Posterior cingulate gyrus (tissue), 11 donors: ENCODE measurements around the gene SYDE2.
A peak's percentile ranks its signal among the peaks of the same experiment; 100 is the strongest.
"Not testable (repeated sequence)": the region's sequence is repeated elsewhere in the genome, so short reads cannot be mapped to it uniquely, and the experiment has no call there.

Experiments
- DNase-seq, 10 donors: peaks; one replicate each; pipeline versions ENCODE4 v3.0.0 to v3.0.0-alpha.2; 2020 to 2021; ENCODE audit warnings: mixed read lengths in 3 of 10
- intact Hi-C: fragments of 100-400 bp; cut with DNase I; formaldehyde crosslinking; loops from one replicate; pipeline ENCODE4 v1.15.1; 2023

Gene SYDE2

DNA sequence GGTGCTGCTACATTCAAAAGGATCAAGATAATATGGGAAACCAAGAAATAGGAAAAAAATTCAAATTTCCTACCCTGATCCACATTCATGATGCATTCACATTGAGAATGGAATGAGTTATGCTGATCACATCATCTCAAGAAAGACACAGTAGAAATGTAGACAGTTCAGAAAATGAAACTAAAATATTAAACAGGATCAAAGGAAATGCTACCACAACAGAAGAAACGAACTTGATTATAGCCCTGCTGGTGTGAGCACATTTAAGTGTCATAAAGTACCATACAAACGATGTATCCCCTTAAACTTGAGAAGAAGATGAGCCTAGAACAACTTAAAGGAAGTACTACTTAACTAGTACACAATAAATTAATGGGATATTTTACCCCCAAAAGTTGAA lies 21.3 kb downstream of the SYDE2 start:
- DNase-seq = no peak
- intact Hi-C loops = no loop called here

DNA sequence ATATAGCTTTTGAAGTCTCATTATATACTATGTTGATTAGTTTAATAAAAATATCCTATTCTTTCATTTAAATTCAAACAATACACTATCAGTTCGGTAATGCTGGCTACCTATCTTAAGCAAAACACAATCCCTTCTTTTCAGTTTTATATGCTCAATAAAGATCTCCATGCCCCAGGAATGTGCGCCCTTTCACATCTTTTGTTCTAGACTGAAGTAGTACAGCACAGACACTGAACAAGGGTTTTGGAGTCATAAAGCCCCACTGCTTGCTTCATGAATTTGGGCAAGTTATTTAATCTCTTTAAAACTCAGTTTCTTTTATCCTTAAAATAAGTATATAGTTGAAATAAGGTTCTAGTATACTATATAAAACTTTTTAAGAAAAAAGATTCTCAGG lies 22.4 kb downstream of the SYDE2 start:
- DNase-seq = no peak
- intact Hi-C loops = no loop called here

- DNase-seq = no peak
- intact Hi-C loops = no loop called here
Measured at GRCh38 chr1:85174503-85174902, 26.3 kb downstream of the SYDE2 start.

DNA sequence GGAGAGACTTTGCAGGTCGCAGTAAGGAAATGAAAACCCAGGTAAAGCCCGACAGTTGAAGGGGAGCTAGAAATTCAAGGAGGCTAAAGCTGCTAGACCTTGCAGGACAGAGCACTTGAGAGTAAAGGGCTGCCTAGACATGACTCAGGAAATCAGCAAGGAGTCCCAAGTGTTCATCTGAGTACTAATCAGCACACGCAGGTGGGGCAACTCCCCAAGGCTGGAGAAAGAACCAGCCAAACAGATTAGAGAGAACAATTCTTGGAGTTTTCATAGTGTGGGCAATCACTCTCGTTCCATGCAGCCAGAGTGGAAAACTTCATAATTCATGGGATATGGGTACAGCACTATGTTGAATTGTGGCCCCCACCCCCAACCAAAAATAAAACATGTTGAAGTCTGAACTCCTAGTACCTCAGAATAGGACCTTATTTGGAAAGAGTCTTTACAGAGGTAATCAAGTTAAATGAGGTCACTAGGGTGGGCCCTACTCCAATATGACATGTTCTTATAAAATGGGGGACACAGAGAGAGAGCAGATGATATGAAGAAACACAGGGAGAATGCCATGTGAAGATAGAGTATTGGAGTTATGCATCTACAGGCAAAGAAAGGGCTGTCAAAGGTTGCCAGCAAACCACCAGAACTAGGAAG lies 28.0 kb downstream of the SYDE2 start:
- intact Hi-C loops = no loop called here
- DNase-seq = no peak

- intact Hi-C loops = no loop called here
- DNase-seq = no peak
Measured at GRCh38 chr1:85171721-85172120, 29.1 kb downstream of the SYDE2 start.

DNA sequence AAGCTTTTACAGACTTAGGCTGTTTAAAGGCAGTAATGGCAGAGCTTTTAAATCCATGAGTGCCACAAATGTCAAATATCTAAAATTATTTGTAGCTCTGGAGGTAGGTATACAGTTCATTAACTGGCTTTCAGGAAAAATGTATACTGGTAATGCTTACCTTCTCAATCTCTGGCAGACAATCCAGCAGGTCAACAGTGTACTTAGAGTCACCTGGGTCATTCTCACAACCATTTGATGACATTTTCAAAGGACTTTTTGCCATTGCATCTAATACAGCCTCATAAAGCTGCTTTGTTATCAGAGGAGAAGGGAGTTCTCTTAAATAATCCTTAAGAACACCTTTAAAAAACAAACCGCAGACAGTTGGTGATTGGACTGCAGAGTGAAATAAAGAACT lies 31.9 kb downstream of the SYDE2 start:
- intact Hi-C loops = no loop called here
- no peak for DNase-seq

DNA sequence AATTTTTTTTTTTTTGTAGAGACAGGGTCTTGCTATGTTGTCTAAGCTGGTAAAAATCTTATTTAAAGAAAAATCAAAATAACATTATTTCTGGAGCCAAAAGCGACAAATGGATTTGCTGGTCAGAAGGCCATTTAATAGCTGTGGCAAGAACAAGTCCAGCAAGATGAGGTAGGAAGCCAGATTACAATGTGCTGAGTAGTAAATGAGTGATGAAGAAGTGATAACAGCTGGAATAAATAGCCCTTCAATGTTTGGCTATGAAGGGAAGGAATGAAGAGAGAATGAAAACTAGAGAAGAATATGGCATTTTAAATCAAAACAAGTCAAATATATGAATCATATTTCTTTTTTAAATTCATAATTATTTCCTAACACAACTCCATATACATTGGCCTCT lies 34.5 kb downstream of the SYDE2 start:
- intact Hi-C loops = no loop called here
- no peak for DNase-seq

DNA sequence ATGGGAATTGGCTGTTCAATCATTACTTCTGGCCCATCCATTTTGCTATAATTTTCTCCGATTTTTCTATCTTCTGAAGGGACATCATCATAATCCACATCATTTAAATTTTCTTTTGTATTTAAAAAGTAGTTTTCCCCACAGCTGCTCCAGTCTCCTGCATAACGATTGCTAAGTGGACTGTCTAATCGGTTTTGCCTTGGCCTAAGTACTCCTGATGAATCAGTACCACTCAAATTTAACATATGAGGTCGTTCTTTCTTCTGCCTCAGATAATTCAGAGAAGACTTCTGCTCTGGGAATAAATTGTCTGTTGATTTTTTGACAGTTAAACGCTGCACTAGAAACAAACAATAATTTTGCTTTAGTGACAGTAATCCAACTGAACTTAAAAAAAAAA lies 41.9 kb downstream of the SYDE2 start:
- intact Hi-C loops = no loop called here

GRCh38 chr1:85157436-85157835 lies 43.4 kb downstream of the SYDE2 start:
- intact Hi-C loops = no loop called here
- no peak for DNase-seq

More for the DNA sequence above, 41.9 kb downstream of the SYDE2 start:
- DNase-seq = no peak

- intact Hi-C loops = no loop called here
- no peak for DNase-seq
Measured at GRCh38 chr1:85153149-85153891, 47.5 kb downstream of the SYDE2 start.

- intact Hi-C loops = no loop called here
- no peak for DNase-seq
Measured at GRCh38 chr1:85151446-85151845, 49.4 kb downstream of the SYDE2 start.

GRCh38 chr1:85149805-85150204 lies 51.0 kb downstream of the SYDE2 start:
- intact Hi-C loops = no loop called here
- DNase-seq = no peak

GRCh38 chr1:85148524-85149250 lies 52.1 kb downstream of the SYDE2 start:
- DNase-seq = no peak
- intact Hi-C loops = no loop called here

DNA sequence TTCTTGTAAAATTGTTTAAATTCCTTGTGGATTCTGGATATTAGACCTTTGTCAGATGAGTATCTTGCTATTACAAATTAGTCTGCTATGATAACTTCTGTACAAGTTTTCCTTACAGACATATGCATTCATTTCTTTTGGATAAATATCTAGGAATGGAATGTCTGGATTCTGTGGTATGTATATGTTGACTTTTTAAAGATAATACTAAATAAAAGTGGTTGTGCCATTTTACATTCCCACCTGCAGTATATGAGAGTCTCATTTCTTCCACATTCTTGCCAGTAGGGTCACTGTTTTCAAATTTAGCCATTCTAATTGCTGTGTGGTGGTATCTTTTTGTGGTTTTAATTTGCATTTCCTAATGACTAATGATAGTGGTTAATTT lies 53.9 kb downstream of the SYDE2 start:
- intact Hi-C loops = no loop called here

GRCh38 chr1:85146298-85146971 lies 54.4 kb downstream of the SYDE2 start:
- DNase-seq, intact Hi-C loops: not testable (repeated sequence)

More for the DNA sequence above, 53.9 kb downstream of the SYDE2 start:
- no peak for DNase-seq

GRCh38 chr1:85144351-85144750 lies 56.5 kb downstream of the SYDE2 start:
- no peak for DNase-seq
- intact Hi-C loops = no loop called here

DNA sequence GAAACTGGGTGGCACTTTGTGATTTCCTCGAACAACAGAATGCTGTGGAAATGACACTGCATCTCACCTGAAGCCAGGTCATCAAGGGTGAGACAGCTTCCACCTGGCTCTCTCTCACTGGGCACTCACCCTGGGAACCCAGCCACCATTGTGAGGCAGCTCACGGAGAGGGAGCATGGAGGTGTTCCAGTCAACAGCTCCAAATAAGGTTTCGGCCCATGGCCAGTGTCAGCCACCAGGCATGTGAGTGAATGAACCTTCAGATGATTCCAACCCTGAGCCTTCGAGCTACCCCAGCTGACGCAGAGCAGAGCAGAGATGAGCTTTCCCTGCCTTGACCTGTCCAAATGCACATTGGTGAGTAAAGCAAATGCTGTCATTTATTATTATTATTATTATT lies 58.1 kb downstream of the SYDE2 start:
- no peak for DNase-seq
- intact Hi-C loops = no loop called here

- DNase-seq, intact Hi-C loops: not testable (repeated sequence)
Measured at GRCh38 chr1:85138439-85138838, 62.4 kb downstream of the SYDE2 start.

- DNase-seq = peak in 8 of 10 donors; percentile 6 to 86 (median 35)
- intact Hi-C loops = no loop called here
Measured at GRCh38 chr1:85137660-85138059, 63.2 kb downstream of the SYDE2 start.

DNA sequence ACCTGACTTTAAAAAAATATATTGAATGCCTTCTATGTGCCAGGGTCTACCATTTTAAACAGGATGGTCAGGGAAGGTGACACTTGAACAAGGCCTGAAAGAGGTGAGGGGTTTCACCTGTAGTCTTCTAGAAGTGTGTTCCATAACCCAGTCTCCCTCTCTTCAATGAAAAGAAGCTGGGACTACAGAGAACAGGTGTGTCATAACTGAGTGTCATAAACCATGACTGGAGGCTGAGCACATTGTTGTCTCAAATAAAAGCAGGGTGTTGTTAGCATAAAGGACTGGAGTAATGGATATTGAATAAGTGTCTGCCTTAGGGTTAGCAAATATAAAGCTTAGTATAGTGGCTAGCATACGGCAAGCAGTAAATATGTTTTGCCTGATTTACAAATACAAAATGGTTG lies 65.4 kb downstream of the SYDE2 start:
- intact Hi-C loops = no loop called here
- DNase-seq = no peak
